ENCODE data around the gene PXMP2.

DNA sequence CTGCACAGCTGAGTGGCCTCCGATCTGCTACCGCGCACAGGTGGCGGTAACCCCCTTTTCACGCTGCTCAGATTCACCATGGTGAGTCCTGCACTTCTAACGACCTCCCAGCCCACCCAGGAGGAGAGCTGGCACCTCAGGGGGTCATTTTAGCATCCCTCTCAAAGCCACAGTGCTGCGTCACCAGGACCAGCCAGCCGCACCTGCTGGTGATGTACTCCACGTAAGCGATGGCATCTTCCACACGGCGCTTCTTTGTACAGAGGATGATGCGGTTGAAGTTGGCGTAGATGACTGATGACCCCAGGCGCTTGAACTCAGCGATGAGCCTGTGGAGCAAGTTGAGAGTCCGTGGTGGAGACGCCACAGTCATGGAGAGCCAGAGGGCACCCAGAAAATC is 49.6 kb upstream of the PXMP2 start:
- TF ChIP-seq, protein P1, sequence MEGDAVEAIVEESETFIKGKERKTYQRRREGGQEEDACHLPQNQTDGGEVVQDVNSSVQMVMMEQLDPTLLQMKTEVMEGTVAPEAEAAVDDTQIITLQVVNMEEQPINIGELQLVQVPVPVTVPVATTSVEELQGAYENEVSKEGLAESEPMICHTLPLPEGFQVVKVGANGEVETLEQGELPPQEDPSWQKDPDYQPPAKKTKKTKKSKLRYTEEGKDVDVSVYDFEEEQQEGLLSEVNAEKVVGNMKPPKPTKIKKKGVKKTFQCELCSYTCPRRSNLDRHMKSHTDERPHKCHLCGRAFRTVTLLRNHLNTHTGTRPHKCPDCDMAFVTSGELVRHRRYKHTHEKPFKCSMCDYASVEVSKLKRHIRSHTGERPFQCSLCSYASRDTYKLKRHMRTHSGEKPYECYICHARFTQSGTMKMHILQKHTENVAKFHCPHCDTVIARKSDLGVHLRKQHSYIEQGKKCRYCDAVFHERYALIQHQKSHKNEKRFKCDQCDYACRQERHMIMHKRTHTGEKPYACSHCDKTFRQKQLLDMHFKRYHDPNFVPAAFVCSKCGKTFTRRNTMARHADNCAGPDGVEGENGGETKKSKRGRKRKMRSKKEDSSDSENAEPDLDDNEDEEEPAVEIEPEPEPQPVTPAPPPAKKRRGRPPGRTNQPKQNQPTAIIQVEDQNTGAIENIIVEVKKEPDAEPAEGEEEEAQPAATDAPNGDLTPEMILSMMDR (conservative IDR thresholded peaks at IDR 0.05; ENCODE audit: low read length), result no peak
- no peak for TF ChIP-seq EZH2phosphoT487 (IDR thresholded peaks at IDR 0.05; ENCODE audit: borderline replicate concordance, low read depth, low read length)
